ENCODE data around the gene C20orf202. TPM values are rescaled to one million over a fixed set of nuclear protein-coding genes. Genes with fewer than 3 reads are reported as not detected.
A peak's percentile ranks its signal among the peaks of the same experiment; 100 is the strongest.

C20orf202 gene
- total RNA-seq, 1 donor: 0.09 TPM

DNA sequence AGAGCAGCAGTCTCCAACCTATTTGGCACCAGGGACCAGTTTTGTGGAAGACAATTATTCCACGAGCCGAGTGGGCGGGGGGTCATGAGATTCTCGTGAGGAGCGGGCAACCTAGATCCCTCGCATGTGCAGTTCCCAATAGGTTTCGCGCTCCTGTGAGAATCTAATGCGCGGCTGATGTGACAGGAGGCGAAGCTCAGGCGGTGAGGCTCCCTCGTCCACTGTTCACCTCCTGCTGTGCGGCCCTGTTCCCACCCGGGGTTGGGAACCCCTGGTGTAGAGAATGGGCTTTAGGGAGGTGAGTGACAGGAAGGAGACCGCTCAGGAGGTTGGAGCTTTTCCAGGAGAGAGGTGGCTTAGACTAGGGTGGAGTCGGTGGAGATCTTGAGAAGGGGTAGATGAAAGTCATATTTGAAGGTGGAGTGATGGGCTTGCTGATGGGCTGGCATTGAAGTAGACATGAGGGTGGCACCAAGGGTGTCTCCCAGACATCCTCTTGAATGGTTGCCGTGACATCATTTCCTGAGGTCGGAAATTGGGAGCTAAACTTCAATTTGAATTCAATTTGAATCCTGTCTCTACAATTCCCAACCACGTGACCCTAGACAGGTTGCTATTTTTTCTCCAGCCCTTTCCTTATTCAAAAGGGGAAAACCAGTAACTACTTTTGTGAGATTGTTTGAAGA lies 21.1 kb downstream of the C20orf202 start:
- no peak for DNase-seq (ENCODE audit: low read depth)
- no peak overlapping the region for H3K4me3 ChIP-seq (ENCODE audit: low read depth, low read length)
- TF ChIP-seq, protein P1, sequence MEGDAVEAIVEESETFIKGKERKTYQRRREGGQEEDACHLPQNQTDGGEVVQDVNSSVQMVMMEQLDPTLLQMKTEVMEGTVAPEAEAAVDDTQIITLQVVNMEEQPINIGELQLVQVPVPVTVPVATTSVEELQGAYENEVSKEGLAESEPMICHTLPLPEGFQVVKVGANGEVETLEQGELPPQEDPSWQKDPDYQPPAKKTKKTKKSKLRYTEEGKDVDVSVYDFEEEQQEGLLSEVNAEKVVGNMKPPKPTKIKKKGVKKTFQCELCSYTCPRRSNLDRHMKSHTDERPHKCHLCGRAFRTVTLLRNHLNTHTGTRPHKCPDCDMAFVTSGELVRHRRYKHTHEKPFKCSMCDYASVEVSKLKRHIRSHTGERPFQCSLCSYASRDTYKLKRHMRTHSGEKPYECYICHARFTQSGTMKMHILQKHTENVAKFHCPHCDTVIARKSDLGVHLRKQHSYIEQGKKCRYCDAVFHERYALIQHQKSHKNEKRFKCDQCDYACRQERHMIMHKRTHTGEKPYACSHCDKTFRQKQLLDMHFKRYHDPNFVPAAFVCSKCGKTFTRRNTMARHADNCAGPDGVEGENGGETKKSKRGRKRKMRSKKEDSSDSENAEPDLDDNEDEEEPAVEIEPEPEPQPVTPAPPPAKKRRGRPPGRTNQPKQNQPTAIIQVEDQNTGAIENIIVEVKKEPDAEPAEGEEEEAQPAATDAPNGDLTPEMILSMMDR (IDR thresholded peaks at IDR 0.05; ENCODE audit: insufficient read depth, low read length): no peak

DNA sequence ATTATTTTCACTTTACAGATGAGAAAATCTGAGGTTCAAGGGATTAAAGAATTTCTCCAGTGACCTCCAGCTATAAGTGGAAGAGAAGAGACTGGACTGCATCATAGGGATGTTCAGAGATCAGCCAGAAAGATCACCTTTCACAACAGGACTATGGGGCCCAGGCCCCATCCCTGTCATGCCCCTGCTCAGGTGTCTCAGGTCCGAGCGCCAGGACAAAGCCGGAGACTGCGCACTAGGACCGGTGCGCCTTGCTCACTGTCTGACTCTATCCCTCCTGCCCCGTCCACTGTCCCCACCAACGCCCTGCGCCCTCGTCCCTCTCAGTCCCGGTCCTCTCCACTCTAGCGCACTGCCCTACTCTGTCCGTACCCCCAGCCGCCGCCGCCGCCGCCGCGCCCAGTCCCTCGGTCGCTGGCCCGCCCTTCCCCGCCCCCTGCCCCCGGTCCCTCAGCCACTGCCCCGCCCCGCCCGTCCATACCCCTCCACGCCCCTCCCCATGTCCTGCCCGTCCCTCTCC lies 22.1 kb downstream of the C20orf202 start:
- TF ChIP-seq, protein P1 (IDR thresholded peaks at IDR 0.05; ENCODE audit: insufficient read depth, low read length): no peak

DNA sequence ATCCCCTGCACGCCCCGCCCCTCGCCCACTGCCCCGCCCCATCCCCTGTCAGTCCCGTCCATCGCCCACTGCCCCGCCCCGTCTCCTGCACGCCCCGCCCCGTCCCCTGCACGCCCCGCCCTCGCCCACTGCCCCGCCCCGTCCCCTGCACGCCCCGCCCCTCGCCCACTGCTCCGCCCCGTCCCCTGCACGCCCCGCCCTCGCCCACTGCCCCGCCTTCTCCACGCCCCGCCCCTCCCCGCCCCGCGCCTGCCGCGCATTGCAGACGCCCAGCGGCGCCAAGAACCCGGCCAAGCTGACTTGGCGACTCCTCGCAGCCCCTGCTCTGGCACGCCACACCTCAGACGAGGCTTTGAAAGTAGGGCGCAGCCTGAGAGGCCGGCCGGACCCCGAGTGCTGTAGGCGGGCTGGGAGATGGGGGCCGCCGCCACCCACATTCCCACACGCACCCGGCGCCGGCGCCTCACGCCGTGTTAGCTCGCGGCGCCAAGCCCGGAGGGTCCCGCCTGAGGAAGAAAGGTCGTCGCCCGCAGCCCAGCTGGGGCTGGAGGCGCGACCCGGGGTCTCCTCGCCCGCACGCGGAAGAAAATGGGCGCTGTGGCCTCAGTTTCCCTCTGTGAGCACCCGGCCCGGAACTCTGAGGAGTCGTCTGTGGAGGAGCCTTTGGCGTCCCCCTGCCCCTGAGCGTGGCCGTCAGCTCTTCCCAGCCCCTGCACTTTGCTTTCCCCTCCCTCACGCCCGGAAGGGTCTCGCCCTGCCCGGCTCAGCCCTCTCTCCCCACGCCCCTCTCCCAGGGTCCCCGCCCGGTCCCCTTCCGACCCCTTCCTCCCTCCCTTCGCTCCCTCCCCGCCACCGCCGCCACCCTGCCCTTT lies 22.8 kb downstream of the C20orf202 start, which contains the start of gene RAD21L1:
Gene RAD21L1 (plus strand): TSS at position 262 of the 872 bp plus-strand sequence. CDS start 2,410 bp downstream, outside the sequence.
- H3K4me3 ChIP-seq (ENCODE audit: low read depth, low read length): peak within 1 kb of the TSS; percentile 66
- peak; percentile 56 for DNase-seq (ENCODE audit: low read depth)
- TF ChIP-seq, protein P1 (IDR thresholded peaks at IDR 0.05; ENCODE audit: insufficient read depth, low read length): no peak

More for the DNA sequence above, 22.1 kb downstream of the C20orf202 start:
- H3K4me3 ChIP-seq (ENCODE audit: low read depth, low read length): peak overlapping the region; percentile 53
- DNase-seq (ENCODE audit: low read depth): no peak

DNA sequence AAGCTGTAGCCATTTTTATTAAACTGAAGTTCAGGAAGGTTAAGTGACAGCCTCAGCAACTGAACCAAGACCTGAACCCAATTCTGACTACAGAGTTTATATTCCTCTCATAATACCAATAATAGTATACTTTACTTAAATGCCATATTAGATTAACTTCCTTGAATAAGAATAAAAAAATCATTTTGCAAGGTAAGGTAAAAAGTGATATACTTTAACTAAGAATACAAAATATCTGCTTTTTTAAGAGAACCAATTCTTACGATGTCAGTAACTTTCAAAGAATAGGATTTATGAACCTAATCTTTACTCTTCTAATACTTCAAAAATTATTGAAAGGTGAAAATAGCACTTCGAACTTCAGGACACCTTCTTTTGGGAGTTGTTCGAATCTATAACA lies 26.3 kb downstream of the C20orf202 start:
- no peak overlapping the region for H3K4me3 ChIP-seq (ENCODE audit: low read depth, low read length)
- TF ChIP-seq, protein P1 (IDR thresholded peaks at IDR 0.05; ENCODE audit: insufficient read depth, low read length): no peak
- no peak for DNase-seq (ENCODE audit: low read depth)

DNA sequence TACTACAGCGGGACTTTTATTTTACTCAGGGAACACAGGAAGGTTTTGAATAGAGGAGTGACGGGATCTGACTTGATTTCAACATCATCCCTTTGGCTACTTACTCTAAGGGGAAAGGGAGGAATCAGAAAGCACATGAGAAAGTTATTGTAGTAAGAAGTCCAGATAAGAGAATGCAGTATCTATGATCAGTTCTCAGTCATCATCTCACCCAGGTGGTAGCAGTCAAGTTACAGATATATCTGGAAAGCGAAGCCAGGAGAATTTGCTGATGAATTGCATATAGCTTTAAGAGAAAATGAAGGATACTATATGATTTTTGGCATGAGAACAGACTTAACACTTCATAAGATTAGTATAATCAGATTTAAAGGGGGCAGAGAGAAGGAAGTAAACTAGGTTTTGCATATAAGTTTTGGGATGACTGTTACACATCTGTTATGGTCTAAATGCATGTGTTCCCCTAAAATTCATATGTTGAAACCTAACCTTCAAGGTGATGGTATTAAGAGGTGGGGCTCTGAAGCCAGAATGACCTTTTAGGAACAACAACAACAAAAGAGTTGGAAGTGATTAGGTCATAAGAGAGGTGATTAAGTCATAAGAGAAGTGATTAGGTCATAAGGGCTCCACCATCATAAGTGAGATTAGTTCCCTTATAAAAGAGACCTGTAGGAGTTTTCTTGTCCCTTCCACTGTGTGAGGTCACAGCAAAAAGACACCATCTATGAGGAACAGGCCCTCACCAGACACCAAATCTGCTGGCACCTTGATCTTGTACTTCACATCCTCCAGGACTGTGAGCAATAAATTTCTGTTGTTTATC lies 29.2 kb downstream of the C20orf202 start:
- no peak overlapping the region for H3K4me3 ChIP-seq (ENCODE audit: low read depth, low read length)
- DNase-seq (ENCODE audit: low read depth): no peak
- TF ChIP-seq, protein P1 (IDR thresholded peaks at IDR 0.05; ENCODE audit: insufficient read depth, low read length): no peak

DNA sequence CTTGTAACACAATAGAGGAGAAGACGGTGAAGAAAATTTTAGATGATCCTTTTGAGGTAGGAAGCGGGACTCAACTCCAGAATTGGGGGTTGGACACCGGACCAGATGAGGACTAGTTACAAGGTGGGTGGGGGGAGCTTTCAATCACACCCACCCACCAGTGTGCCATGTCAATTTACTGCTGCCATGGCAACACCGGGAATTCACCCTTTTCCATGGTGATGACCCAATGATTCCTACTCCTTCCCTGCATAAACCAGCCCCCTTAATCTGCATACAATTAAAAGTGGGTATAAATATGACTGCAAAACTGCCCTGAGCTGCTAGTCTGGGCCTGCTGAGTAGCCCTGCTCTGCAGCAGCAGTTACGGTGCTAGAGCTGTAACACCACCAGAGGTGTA lies 37.3 kb downstream of the C20orf202 start:
- DNase-seq (ENCODE audit: low read depth): no peak
- TF ChIP-seq, protein P1 (IDR thresholded peaks at IDR 0.05; ENCODE audit: insufficient read depth, low read length): no peak
- no peak overlapping the region for H3K4me3 ChIP-seq (ENCODE audit: low read depth, low read length)

Measured in fibroblast of the aortic adventitia (primary cell).